HepG2 (cell line): Measurements from ENCODE around the gene CKS1B. TPM values are rescaled to one million over a fixed set of nuclear protein-coding genes. Genes with fewer than 3 reads are reported as not detected.

Source experiments
- ATAC-seq: fragments of 200-7000 bp; cut with Tn5 transposase; 3 replicates; pipeline ENCODE4 v1.9.1; 2020; ENCODE audit warnings: mild to moderate bottlenecking, moderate library complexity
- BruUV-seq: library from RNA; stranded (reverse); fragments of 400-500 nt; replicated peaks from 2 replicates; lab custom pipeline; 2021; lab: Mats Ljungman, UMichigan
- CTCF ChIA-PET: fragments of 300-600 bp; formaldehyde crosslinking; extraction: SDS; loops from one replicate; lab custom pipeline; 2021; ENCODE audit warnings: low total read pairs, inconsistent platforms, low intra/inter-chr PET ratio; lab: Yijun Ruan, JAX
- POLR2A ChIA-PET: fragments of 350-600 bp; sonication (Branson Sonifier 250); formaldehyde crosslinking; loops from one replicate; lab custom pipeline; 2020; ENCODE audit warnings: antibody characterized with exemption, inconsistent platforms; lab: Yijun Ruan, JAX
- DNase-seq: peaks from one replicate; pipeline ENCODE4 v3.0.0-alpha.2; 2015; ENCODE audit warnings: low spot score
- FAIRE-seq: peaks from 3 replicates; lab custom pipeline; 2011; peaks lifted over from hg19 to GRCh38; lab: Jason Lieb, UNC
- H2AFZ ChIP-seq: one replicate; pipeline ENCODE4 v1.6.1; 2011; ENCODE audit warnings: low read length, inconsistent platforms
- H3K27ac ChIP-seq: fragments of 300-600 bp; 3 replicates; pipeline ENCODE4 v1.8.0; 2011; ENCODE audit warnings: mixed run types, mild to moderate bottlenecking, mixed read lengths, low read length, inconsistent platforms; ENCODE audit not compliant: insufficient read depth; ENCODE audit errors: extremely low read length
- H3K27me3 ChIP-seq, 2 experiments: fragments of 200-600 bp in 1 of 2; 2 replicates in 1 of 2; 3 replicates in 1 of 2; pipeline versions ENCODE4 v1.6.0 to v1.8.0; 2011; ENCODE audit warnings: low read length in 2 of 2, mild to moderate bottlenecking in 2 of 2, moderate library complexity in 2 of 2, inconsistent platforms in 1 of 2; ENCODE audit not compliant: insufficient read depth in 2 of 2, control insufficient read depth in 1 of 2
- H3K36me3 ChIP-seq, 2 experiments: fragments of 200-600 bp in 1 of 2; replicated peaks in 1 of 2; 2 replicates in 1 of 2; 3 replicates in 1 of 2; pipeline versions ENCODE4 v1.5.1 to v1.8.0; 2011; ENCODE audit warnings: low read length in 2 of 2, inconsistent platforms in 1 of 2; ENCODE audit not compliant: insufficient read depth in 2 of 2, control insufficient read depth in 1 of 2
- H3K4me1 ChIP-seq: 2 replicates; pipeline ENCODE4 v1.5.1; 2012; ENCODE audit warnings: low read length, inconsistent platforms; ENCODE audit not compliant: insufficient read depth
- H3K4me2 ChIP-seq: 2 replicates; pipeline ENCODE4 v1.6.0; 2011; ENCODE audit warnings: low read depth, low read length, inconsistent platforms
- H3K4me3 ChIP-seq, 3 experiments: fragments of 200-600 bp in 1 of 3; sonication (generic), shearing (Covaris generic) in 1 of 3; replicated peaks in 1 of 3; 2 replicates each; pipeline ENCODE4 v1.5.1; 2011 to 2016; ENCODE audit warnings: low read length in 3 of 3, inconsistent platforms in 2 of 3, low read depth in 2 of 3, mild to moderate bottlenecking in 2 of 3, control low read depth in 1 of 3, mixed read lengths in 1 of 3; ENCODE audit not compliant: insufficient read depth in 1 of 3
- H3K79me2 ChIP-seq: one replicate; pipeline ENCODE4 v1.6.1; 2011; ENCODE audit warnings: low read length, inconsistent platforms; ENCODE audit not compliant: insufficient read depth
- H3K9ac ChIP-seq: 2 replicates; pipeline ENCODE4 v1.6.0; 2011; ENCODE audit warnings: mild to moderate bottlenecking, low read depth, low read length, inconsistent platforms; ENCODE audit not compliant: insufficient read depth
- H3K9me3 ChIP-seq: 2 replicates; pipeline ENCODE4 v1.5.1; 2012; ENCODE audit warnings: mild to moderate bottlenecking, low read length
- H4K20me1 ChIP-seq: 2 replicates; pipeline ENCODE4 v1.6.0; 2011; ENCODE audit warnings: inconsistent platforms, mild to moderate bottlenecking, low read length, moderate library complexity; ENCODE audit not compliant: insufficient read depth
- ARNTL ChIP-seq: sonication (generic); formaldehyde crosslinking; IDR thresholded peaks from 2 replicates; pipeline ENCODE4 v1.4.0; 2020; ENCODE audit warnings: mild to moderate bottlenecking, missing genetic modification reagents
- BCL6 ChIP-seq: IDR thresholded peaks from 2 replicates; pipeline ENCODE4 v1.6.1; 2016; ENCODE audit warnings: missing genetic modification reagents, missing compliant biosample characterization
- CENPT ChIP-seq: sonication (generic); formaldehyde crosslinking; IDR thresholded peaks from 2 replicates; pipeline ENCODE4 v1.8.0; 2022; ENCODE audit warnings: low read depth, mild to moderate bottlenecking, moderate library complexity, missing genetic modification reagents
- POLR2AphosphoS5 ChIP-seq: IDR thresholded peaks from 2 replicates; pipeline ENCODE4 v1.6.1; 2012; ENCODE audit warnings: low read depth, low read length
- RFX1 ChIP-seq: fragments of 450-650 bp; IDR thresholded peaks from 2 replicates; pipeline ENCODE4 v1.6.1; 2017
- RFXAP ChIP-seq: sonication (generic); formaldehyde crosslinking; IDR thresholded peaks from 2 replicates; pipeline ENCODE4 v1.4.0; 2020; ENCODE audit warnings: missing genetic modification reagents, borderline replicate concordance
- SIX4 ChIP-seq: sonication (generic); formaldehyde crosslinking; IDR thresholded peaks from 2 replicates; pipeline ENCODE4 v1.4.0; 2020; ENCODE audit warnings: missing genetic modification reagents
- ZNF3 ChIP-seq: IDR thresholded peaks from 2 replicates; pipeline ENCODE4 v1.7.0; 2017; ENCODE audit warnings: inconsistent platforms
- ZNF564 ChIP-seq: sonication (generic); formaldehyde crosslinking; IDR thresholded peaks from 2 replicates; pipeline ENCODE4 v1.8.1; 2023; ENCODE audit warnings: mild to moderate bottlenecking, missing genetic modification reagents
- ZNF841 ChIP-seq: sonication (generic); formaldehyde crosslinking; IDR thresholded peaks from 2 replicates; pipeline ENCODE4 v1.8.1; 2023; ENCODE audit warnings: missing genetic modification reagents, borderline replicate concordance
- WGBS: methylation state at CpG from one replicate; pipeline ENCODE4 v1.1.6; 2017; ENCODE audit warnings: low lambda C conversion rate; 5-methylcytosine and 5-hydroxymethylcytosine counted together
- in situ Hi-C: cut with HindIII; loops from 2 replicates; pipeline ENCODE4 v1.10.0; 2017; ENCODE audit warnings: low pct_unique_long_range_greater_than_20kb; ENCODE audit not compliant: extremely low pct_ligation_motif_present
- intact Hi-C: fragments of 100-400 bp; cut with micrococcal nuclease; formaldehyde crosslinking; loops from one replicate; pipeline ENCODE4 v1.10.0; 2022; ENCODE audit not compliant: unreplicated experiment
- polyA plus RNA-seq, 8 experiments: library from polyadenylated mRNA; depleted of rRNA in 3 of 8; stranded (reverse) in 7 of 8; unstranded in 1 of 8; fragments of >200 nt; fragmentation: Illumina TruSeq in 4 of 8; extraction: Trizol in 4 of 8; gene quantifications; 2 replicates each; pipeline versions ENCODE4 v1.2.1 to v1.2.3, GENCODE V29; 2011 to 2016; ENCODE audit warnings: low read depth in 4 of 8, missing spikeins in 1 of 8, mixed read lengths in 1 of 8; ENCODE audit not compliant: insufficient read depth in 1 of 8
- total RNA-seq, 5 experiments: library from RNA; depleted of rRNA; stranded (reverse); fragments of >200 nt; fragmentation: Illumina TruSeq; extraction: Trizol; gene quantifications; 2 replicates each; pipeline ENCODE4 v1.2.3, GENCODE V29; 2016; ENCODE audit warnings: low read depth in 1 of 5
- TF ChIP-seq, protein P1 (sequence below): sonication (generic); formaldehyde crosslinking; IDR thresholded peaks from 2 replicates; pipeline ENCODE4 v1.5.0; 2020; ENCODE audit warnings: mild to moderate bottlenecking, missing genetic modification reagents, moderate library complexity
- TF ChIP-seq, protein P2 (sequence below): sonication (generic); formaldehyde crosslinking; IDR thresholded peaks from 2 replicates; pipeline ENCODE4 v1.4.0; 2020; ENCODE audit warnings: mild to moderate bottlenecking, missing genetic modification reagents
- TF ChIP-seq, protein P3 (sequence below): sonication (generic); formaldehyde crosslinking; IDR thresholded peaks from 2 replicates; pipeline ENCODE4 v1.4.0; 2020; ENCODE audit warnings: missing genetic modification reagents

The CKS1B gene
- total and polyA plus RNA-seq, 2 of the 13 experiments (the other 11 are each of a cell fraction or from before 2014, with no cell fraction given), result 217 to 222 TPM

DNA sequence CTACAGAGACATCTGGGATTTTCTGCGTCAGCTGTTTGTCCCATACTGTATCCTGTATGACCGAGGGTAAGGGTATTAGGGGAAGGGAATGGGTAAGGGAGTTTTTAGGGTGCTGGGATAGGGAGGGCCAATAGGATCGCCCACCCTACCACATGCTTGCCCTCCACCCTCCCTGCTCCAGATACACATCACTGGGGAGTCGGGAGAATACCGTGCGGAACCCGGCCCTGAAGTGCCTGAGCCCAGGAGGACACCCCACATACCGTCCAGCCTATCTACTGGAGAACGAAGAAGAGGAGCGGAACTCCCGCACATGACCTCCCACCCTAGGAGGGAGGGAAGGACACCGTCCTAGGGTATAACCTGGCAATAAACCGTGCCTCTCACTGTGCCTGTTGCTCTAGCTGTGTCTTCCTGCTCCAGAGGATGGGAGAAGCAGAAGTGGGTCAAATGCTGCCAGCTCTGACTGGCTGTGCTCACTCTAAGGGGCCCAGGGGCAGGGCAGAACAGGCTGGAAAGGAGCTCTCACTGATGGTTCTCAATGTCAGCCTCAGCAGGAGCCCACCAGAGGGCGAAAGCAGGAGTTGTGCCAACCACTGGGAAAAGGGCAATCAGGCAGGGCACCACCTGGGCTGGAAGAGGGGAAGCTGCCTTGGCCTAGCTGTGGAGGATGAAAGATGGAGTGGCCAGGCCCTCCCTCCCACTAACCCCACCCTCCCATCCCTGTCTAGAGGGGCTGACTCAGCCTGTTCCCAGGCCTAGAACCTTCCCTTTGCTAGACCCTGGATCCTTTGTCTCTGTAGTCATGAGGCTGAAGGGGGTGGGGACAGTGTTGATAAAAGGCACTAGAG lies 18.5 kb downstream of the CKS1B start (continued):
- TF ChIP-seq ARNTL (CRISPR knock-in tag) (no peak), ZNF3 (no peak), BCL6 (no peak), POLR2AphosphoS5 (no peak)
- TF ChIP-seq, protein P1, sequence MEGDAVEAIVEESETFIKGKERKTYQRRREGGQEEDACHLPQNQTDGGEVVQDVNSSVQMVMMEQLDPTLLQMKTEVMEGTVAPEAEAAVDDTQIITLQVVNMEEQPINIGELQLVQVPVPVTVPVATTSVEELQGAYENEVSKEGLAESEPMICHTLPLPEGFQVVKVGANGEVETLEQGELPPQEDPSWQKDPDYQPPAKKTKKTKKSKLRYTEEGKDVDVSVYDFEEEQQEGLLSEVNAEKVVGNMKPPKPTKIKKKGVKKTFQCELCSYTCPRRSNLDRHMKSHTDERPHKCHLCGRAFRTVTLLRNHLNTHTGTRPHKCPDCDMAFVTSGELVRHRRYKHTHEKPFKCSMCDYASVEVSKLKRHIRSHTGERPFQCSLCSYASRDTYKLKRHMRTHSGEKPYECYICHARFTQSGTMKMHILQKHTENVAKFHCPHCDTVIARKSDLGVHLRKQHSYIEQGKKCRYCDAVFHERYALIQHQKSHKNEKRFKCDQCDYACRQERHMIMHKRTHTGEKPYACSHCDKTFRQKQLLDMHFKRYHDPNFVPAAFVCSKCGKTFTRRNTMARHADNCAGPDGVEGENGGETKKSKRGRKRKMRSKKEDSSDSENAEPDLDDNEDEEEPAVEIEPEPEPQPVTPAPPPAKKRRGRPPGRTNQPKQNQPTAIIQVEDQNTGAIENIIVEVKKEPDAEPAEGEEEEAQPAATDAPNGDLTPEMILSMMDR, result peak; percentile 47
- TF ChIP-seq, protein P2, sequence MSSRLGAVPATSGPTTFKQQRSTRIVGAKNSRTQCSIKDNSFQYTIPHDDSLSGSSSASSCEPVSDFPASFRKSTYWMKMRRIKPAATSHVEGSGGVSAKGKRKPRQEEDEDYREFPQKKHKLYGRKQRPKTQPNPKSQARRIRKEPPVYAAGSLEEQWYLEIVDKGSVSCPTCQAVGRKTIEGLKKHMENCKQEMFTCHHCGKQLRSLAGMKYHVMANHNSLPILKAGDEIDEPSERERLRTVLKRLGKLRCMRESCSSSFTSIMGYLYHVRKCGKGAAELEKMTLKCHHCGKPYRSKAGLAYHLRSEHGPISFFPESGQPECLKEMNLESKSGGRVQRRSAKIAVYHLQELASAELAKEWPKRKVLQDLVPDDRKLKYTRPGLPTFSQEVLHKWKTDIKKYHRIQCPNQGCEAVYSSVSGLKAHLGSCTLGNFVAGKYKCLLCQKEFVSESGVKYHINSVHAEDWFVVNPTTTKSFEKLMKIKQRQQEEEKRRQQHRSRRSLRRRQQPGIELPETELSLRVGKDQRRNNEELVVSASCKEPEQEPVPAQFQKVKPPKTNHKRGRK (CRISPR knock-in tag), result no peak

DNA sequence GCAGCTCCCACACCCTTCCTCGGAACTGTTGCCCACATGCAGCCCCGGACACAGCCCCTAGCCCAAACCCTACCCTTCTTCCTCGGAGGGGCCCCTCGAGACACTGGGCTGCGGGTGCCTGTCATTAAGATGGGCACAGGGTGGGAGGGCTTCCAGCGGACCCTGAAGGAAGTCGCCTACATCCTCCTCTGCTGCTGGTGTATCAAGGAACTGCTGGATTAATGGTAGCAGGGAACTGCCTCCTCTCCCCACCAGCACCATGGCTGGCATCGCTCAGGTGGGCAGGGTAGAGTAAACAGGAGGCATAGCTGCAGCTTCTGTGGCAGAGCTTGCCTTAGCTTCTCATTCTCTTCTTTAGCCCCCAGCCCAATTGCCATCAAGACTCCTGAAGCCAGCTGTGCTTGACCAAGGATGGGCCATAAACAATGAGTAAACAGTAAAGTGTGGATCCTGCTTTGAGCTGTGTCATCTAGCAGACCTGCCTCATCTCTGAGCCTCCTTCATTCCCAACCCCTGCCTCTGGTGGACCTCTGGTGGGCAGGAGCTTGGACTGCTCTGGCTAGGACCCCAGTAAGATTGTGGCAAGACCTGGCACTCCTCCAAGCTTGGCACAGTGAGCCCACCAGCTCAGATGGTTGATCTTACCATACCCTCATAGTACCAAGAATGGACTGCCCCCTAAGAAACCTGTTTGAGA lies 19.2 kb downstream of the CKS1B start, which contains the start of gene LENEP:
TSS of gene LENEP (plus strand) at position 15 of the 697 bp plus-strand sequence. CDS start at position 37, 22 bp downstream.
- no TSS peak for BruUV-seq
- no peak within 1 kb of the TSS for H3K27ac ChIP-seq
- ATAC-seq, result no peak
- 92% methylated on average over 2 of the region's 8 CpGs for WGBS
- H4K20me1 ChIP-seq, result no peaks in the 10 kb centered on the region
- peaks cover 14% of the 10 kb centered on the region for H3K4me1 ChIP-seq
- H3K79me2 ChIP-seq, result no peaks in the 10 kb centered on the region
- CTCF ChIA-PET, result interaction anchor here (1.2 kb wide), 1 partner anchor 24 kb away, joined by 10 read pairs; no protein-coding TSS in a partner anchor
- POLR2A ChIA-PET, result interaction anchor here (1.0 to 4.2 kb wide), 8 partner anchors 8 to 91 kb away, joined by 3 to 34 read pairs (median 4); partner anchors contain the start of genes FLAD1, PBXIP1, PYGO2 and SHC1
- no peak within 1 kb of the TSS for H3K4me3 ChIP-seq
- in situ Hi-C loops, result no loop called here
- no peaks in the 10 kb centered on the region for H3K9me3 ChIP-seq
- H3K4me2 ChIP-seq, result no peak within 1 kb of the TSS
- no peak within 1 kb of the TSS for H3K9ac ChIP-seq
- intact Hi-C loops, result no loop called here
- no peak for DNase-seq
- no peak for FAIRE-seq
- no peaks in the 10 kb centered on the region for H3K27me3 ChIP-seq
- H3K36me3 ChIP-seq, result peaks cover 4 to 8% of the 10 kb centered on the region in 2 experiments; a peak in 2 of 5 replicates
- no peak within 1 kb of the TSS for H2AFZ ChIP-seq
- TF ChIP-seq CENPT (CRISPR knock-in tag) (no peak), ZNF564 (CRISPR knock-in tag) (no peak), SIX4 (CRISPR knock-in tag) (no peak), RFX1 (no peak), ZNF841 (no peak), RFXAP (CRISPR knock-in tag) (no peak)
- TF ChIP-seq, protein P3, sequence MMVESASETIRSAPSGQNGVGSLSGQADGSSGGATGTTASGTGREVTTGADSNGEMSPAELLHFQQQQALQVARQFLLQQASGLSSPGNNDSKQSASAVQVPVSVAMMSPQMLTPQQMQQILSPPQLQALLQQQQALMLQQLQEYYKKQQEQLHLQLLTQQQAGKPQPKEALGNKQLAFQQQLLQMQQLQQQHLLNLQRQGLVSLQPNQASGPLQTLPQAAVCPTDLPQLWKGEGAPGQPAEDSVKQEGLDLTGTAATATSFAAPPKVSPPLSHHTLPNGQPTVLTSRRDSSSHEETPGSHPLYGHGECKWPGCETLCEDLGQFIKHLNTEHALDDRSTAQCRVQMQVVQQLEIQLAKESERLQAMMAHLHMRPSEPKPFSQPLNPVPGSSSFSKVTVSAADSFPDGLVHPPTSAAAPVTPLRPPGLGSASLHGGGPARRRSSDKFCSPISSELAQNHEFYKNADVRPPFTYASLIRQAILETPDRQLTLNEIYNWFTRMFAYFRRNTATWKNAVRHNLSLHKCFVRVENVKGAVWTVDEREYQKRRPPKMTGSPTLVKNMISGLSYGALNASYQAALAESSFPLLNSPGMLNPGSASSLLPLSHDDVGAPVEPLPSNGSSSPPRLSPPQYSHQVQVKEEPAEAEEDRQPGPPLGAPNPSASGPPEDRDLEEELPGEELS (CRISPR knock-in tag), result no peak
